ENCODE measurements around the gene DCAF15.
"Not testable (repeated sequence)": the region's sequence is repeated elsewhere in the genome, so short reads cannot be mapped to it uniquely, and the experiment has no call there.

Gene DCAF15

DNA sequence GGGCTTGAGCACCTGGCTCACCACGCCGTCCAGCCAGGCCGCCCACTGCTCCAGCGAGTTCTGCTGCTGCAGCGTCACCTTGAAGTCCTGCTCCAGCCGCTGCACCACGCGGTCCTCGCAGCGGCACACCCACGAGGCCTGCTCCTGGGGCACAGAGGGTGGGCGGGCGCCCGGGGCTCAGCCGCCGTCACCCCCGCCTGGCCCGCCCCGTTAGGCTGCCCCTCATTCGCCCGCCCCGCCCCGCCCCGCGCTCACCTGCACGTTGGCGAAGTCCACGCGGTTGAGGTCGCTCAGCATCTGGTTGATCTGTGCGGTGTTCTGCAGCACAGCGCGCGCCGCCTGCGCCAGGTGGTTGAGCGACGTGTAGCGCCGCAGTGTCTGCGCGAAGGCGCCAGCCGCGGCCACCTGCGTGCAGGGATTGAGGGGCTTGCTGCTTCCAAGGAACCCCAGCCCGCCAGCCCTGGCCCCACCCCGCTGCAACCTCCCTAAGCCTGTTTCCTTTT, 11.3 kb downstream of the DCAF15 start:
- no peak for DNase-seq (ENCODE audit: low read depth)
- H3K4me3 ChIP-seq (ENCODE audit: low read length), result no peak overlapping the region
- TF ChIP-seq CTCF (IDR thresholded peaks at IDR 0.05; ENCODE audit: insufficient read depth, low read depth, low read length, missing control alignments), result no peak

DNA sequence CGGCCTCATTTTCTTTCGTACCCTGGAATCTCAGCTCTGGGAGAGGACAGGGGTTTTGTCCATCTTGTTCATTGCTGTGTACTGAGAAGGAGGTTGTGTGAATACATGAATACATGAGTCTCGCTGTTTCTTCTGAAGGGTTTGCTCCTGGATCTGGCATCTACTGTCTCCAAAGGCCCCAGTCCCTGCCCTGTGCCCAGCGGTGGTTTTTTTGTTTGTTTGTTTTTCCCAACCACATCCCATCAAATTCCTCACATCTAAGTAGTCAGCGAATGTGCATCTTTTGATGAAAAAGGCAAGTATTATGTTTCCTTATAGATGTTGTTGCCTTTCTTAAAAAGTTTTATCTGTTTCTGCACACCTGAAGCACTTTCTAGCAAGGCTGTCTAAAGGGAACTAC, 12.5 kb downstream of the DCAF15 start:
- DNase-seq (ENCODE audit: low read depth), result no peak

GRCh38 chr19:13965377-13965896, 13.1 kb downstream of the DCAF15 start:
- H3K4me3 ChIP-seq (ENCODE audit: low read length), result no peak overlapping the region
- TF ChIP-seq CTCF (IDR thresholded peaks at IDR 0.05; ENCODE audit: insufficient read depth, low read depth, low read length, missing control alignments), result no peak
- no peak for DNase-seq (ENCODE audit: low read depth)

More for the DNA sequence above, 12.5 kb downstream of the DCAF15 start:
- H3K4me3 ChIP-seq (ENCODE audit: low read length), result no peak overlapping the region
- TF ChIP-seq CTCF (IDR thresholded peaks at IDR 0.05; ENCODE audit: insufficient read depth, low read depth, low read length, missing control alignments), result no peak

DNA sequence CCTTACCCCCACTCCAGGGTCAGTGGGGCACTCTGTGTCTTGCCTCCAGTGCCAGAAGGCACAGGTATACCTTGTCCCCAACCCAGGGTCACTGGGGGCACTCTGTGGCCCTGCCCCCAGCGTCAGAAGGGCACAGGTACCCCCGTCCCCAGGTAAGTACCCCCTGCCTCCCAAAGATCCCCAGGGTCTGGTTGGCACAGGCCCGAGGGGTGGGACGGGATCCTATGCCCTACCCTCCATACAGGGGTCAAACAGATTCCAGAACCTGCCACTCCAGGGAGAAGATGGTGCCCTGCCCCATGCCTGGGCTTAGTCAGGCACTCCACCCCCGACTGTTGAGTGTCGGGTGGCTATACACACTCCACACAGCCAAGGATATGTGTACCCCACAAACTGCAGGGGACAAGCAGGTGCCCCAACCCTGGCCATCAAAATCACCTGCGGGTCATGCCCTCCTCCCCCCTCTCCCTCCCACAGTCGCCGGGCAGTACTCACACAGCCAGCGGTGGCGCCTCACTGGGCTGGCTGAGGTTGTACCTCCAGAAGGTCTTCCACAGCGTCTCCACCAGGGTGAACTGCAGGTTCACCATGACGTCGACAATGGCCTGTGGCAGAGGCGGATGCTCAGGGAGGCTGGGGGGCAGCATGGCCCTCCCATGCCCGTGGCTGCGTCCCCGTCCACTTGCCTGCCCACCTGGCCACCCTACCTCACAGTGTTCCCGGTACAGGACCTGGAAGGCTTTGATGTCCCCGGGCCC, 13.8 kb downstream of the DCAF15 start:
- DNase-seq (ENCODE audit: low read depth), result no peak
- no peak for TF ChIP-seq CTCF (IDR thresholded peaks at IDR 0.05; ENCODE audit: insufficient read depth, low read depth, low read length, missing control alignments)
- H3K4me3 ChIP-seq (ENCODE audit: low read length), result no peak overlapping the region

DNA sequence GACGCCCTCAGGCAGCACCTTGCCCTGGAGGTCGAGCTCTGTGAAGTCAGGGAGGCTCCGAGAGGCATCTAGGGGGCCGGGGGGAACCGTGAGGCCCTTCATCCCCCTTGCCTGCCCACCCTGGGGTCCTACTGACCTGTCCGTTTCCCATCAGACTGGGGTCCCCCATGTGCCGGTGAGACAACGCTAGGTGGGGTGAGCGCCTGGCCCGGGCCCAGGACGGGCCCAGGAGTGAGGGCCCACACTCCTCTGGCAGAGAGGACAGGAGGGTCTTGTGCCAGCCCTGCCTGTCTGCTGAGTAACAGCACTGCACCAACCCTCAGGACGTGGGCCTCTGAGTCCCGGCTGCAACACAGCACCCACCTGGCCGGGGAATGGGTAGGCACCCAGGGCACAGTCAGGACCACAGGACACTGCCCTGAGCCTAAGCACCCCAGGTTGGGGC, 14.4 kb downstream of the DCAF15 start:
- no peak overlapping the region for H3K4me3 ChIP-seq (ENCODE audit: low read length)
- no peak for DNase-seq (ENCODE audit: low read depth)
- TF ChIP-seq CTCF (IDR thresholded peaks at IDR 0.05; ENCODE audit: insufficient read depth, low read depth, low read length, missing control alignments), result no peak

- not testable (repeated sequence) for H3K4me3 ChIP-seq (ENCODE audit: low read length); DNase-seq (ENCODE audit: low read depth)
Measured at GRCh38 chr19:13967206-13967605, 14.9 kb downstream of the DCAF15 start.

- no peak overlapping the region for H3K4me3 ChIP-seq (ENCODE audit: low read length)
- no peak for DNase-seq (ENCODE audit: low read depth)
- no peak for TF ChIP-seq CTCF (IDR thresholded peaks at IDR 0.05; ENCODE audit: insufficient read depth, low read depth, low read length, missing control alignments)
Measured at GRCh38 chr19:13968383-13968935, 16.1 kb downstream of the DCAF15 start.

Measured in epithelial cell of esophagus (primary cell).